GM12878 (cell line): Measurements from ENCODE around the gene MYT1. TPM values are rescaled to one million over a fixed set of nuclear protein-coding genes. Genes with fewer than 3 reads are reported as not detected.

ENCODE experiments used
- ATAC-seq: fragments of 200-7000 bp; cut with Tn5 transposase; 3 replicates; pipeline ENCODE4 v1.9.1; 2020; ENCODE audit warnings: mild to moderate bottlenecking, moderate library complexity
- BruUV-seq: library from RNA; stranded (reverse); fragments of 400-500 nt; replicated peaks from 2 replicates; lab custom pipeline; 2021; lab: Mats Ljungman, UMichigan
- CTCF ChIA-PET: fragments of 300-600 bp; sonication (Branson Sonifier 250); formaldehyde crosslinking; extraction: SDS; loops from one replicate; lab custom pipeline; 2021; ENCODE audit warnings: inconsistent platforms; lab: Yijun Ruan, JAX
- POLR2A ChIA-PET: fragments of 350-600 bp; formaldehyde crosslinking; extraction: SDS; loops from one replicate; lab custom pipeline; 2021; ENCODE audit warnings: inconsistent platforms; lab: Charles Lee
- RAD21 ChIA-PET: fragments of 300-600 bp; sonication (Branson Sonifier 250); formaldehyde crosslinking; loops from one replicate; lab custom pipeline; 2023; ENCODE audit warnings: antibody characterized with exemption; ENCODE audit not compliant: unreplicated experiment; lab: Charles Lee
- SMC1A ChIA-PET: fragments of 300-600 bp; sonication (Branson Sonifier 250); formaldehyde crosslinking; loops from one replicate; lab custom pipeline; 2023; ENCODE audit not compliant: unreplicated experiment, uncharacterized antibody; lab: Charles Lee
- DNase-seq: peaks from one replicate; pipeline ENCODE4 v3.0.0-alpha.2; 2011; ENCODE audit warnings: low read depth, low spot score
- FAIRE-seq: peaks from 3 replicates; lab custom pipeline; 2011; peaks lifted over from hg19 to GRCh38; lab: Jason Lieb, UNC
- H2AFZ ChIP-seq: 2 replicates; pipeline ENCODE4 v1.6.0; 2011; ENCODE audit warnings: low read depth, low read length, control low read depth; ENCODE audit not compliant: control insufficient read depth
- H3K27ac ChIP-seq: 2 replicates; pipeline ENCODE4 v1.5.1; 2011; ENCODE audit warnings: control low read depth; ENCODE audit not compliant: control insufficient read depth, insufficient read depth
- H3K27me3 ChIP-seq, 2 experiments: replicated peaks in 1 of 2; 2 replicates each; pipeline versions ENCODE4 v1.6.0 to v1.6.1; 2011; ENCODE audit warnings: low read length in 1 of 2; ENCODE audit not compliant: control insufficient read depth in 2 of 2, insufficient read depth in 2 of 2
- H3K36me3 ChIP-seq, 2 experiments: 2 replicates each; pipeline ENCODE4 v1.5.1; 2011; ENCODE audit warnings: low read length in 1 of 2; ENCODE audit not compliant: control insufficient read depth in 2 of 2, insufficient read depth in 2 of 2
- H3K4me1 ChIP-seq: 2 replicates; pipeline ENCODE4 v1.6.1; 2011; ENCODE audit warnings: mild to moderate bottlenecking, low read length, moderate library complexity, mixed read lengths; ENCODE audit not compliant: control insufficient read depth, insufficient read depth
- H3K4me2 ChIP-seq: 2 replicates; pipeline ENCODE4 v1.6.0; 2011; ENCODE audit warnings: control low read depth; ENCODE audit not compliant: control insufficient read depth, insufficient read depth
- H3K4me3 ChIP-seq: fragments of 200-600 bp; sonication (generic); 2 replicates; pipeline ENCODE4 v1.5.1; 2016
- H3K79me2 ChIP-seq: 2 replicates; pipeline ENCODE4 v1.6.0; 2011; ENCODE audit warnings: low read length; ENCODE audit not compliant: control insufficient read depth, insufficient read depth
- H3K9ac ChIP-seq: 2 replicates; pipeline ENCODE4 v1.8.0; 2011; ENCODE audit warnings: low read length, control low read depth, mixed read lengths; ENCODE audit not compliant: control insufficient read depth, insufficient read depth
- H3K9me3 ChIP-seq: replicated peaks from 3 replicates; pipeline ENCODE4 v1.5.1; 2011; ENCODE audit warnings: mild to moderate bottlenecking, low read length; ENCODE audit not compliant: control insufficient read depth, insufficient read depth
- H4K20me1 ChIP-seq: 2 replicates; pipeline ENCODE4 v1.6.0; 2011; ENCODE audit not compliant: control insufficient read depth, insufficient read depth
- ATF2 ChIP-seq: IDR thresholded peaks from 2 replicates; pipeline ENCODE4 v1.6.1; 2012; ENCODE audit warnings: low read length, inconsistent platforms
- CEBPB ChIP-seq, 2 experiments: fragments of 150-350 bp in 1 of 2; IDR thresholded peaks; 2 replicates each; pipeline ENCODE4 v1.6.1; 2012 to 2014; ENCODE audit warnings: low read depth in 2 of 2, low read length in 2 of 2, borderline replicate concordance in 1 of 2, inconsistent platforms in 1 of 2
- MEF2A ChIP-seq: IDR thresholded peaks from 2 replicates; pipeline ENCODE4 v1.6.1; 2011; ENCODE audit warnings: low read depth, mild to moderate bottlenecking, low read length, moderate library complexity; ENCODE audit not compliant: insufficient read depth
- MTA3 ChIP-seq: IDR thresholded peaks from 2 replicates; pipeline ENCODE4 v1.6.1; 2012; ENCODE audit warnings: low read length, inconsistent platforms, borderline replicate concordance
- NKRF ChIP-seq: fragments of 450-650 bp; conservative IDR thresholded peaks from 2 replicates; pipeline ENCODE4 v1.6.1; 2017; ENCODE audit warnings: mild to moderate bottlenecking, moderate library complexity
- PKNOX1 ChIP-seq: fragments of 450-650 bp; IDR thresholded peaks from 2 replicates; pipeline ENCODE4 v1.6.1; 2016; ENCODE audit warnings: mild to moderate bottlenecking
- POLR2A ChIP-seq: IDR thresholded peaks from 2 replicates; pipeline ENCODE4 v1.6.1; 2011; ENCODE audit warnings: low read depth, mild to moderate bottlenecking, low read length
- RBBP5 ChIP-seq: fragments of 200-600 bp; sonication (generic); conservative IDR thresholded peaks from 2 replicates; pipeline ENCODE4 v1.6.1; 2016
- SMAD5 ChIP-seq: IDR thresholded peaks from 2 replicates; pipeline ENCODE4 v1.6.1; 2016; ENCODE audit warnings: antibody characterized with exemption, low read depth
- SP1 ChIP-seq: IDR thresholded peaks from one replicate; pipeline ENCODE4 v1.6.1; 2011; ENCODE audit warnings: low read depth, low read length
- USF2 ChIP-seq: IDR thresholded peaks from 2 replicates; pipeline ENCODE4 v1.6.1; 2011; ENCODE audit warnings: low read depth, low read length, improper control_type of control experiment, borderline replicate concordance
- ZBTB11 ChIP-seq: fragments of 450-650 bp; formaldehyde crosslinking; IDR thresholded peaks from 2 replicates; pipeline ENCODE4 v1.5.0; 2022; ENCODE audit warnings: mild to moderate bottlenecking, missing genetic modification characterization
- ZNF622 ChIP-seq: fragments of 450-650 bp; IDR thresholded peaks from 2 replicates; pipeline ENCODE4 v1.6.1; 2017; ENCODE audit warnings: mild to moderate bottlenecking, inconsistent platforms
- WGBS: methylation state at CpG from one replicate; pipeline ENCODE4 v1.1.6; 2016; ENCODE audit warnings: low lambda C conversion rate; ENCODE audit not compliant: insufficient replicate concordance, insufficient coverage; ENCODE audit errors: missing lambda C conversion rate; 5-methylcytosine and 5-hydroxymethylcytosine counted together
- in situ Hi-C: fragments of 300-500 bp; cut with MboI; formaldehyde crosslinking; loops from 9 replicates; pipeline ENCODE4 v1.14.3; 2018; ENCODE audit warnings: mixed read lengths
- intact Hi-C: fragments of 100-400 bp; cut with micrococcal nuclease; formaldehyde crosslinking; loops from one replicate; pipeline ENCODE4 v1.14.2; 2022; ENCODE audit not compliant: unreplicated experiment
- polyA plus RNA-seq, 11 experiments: library from polyadenylated mRNA; depleted of rRNA in 4 of 11; unstranded in 6 of 11; stranded (reverse) in 5 of 11; fragments of >200 nt; fragmentation: Nextera tagmentation in 4 of 11; fragmentation: Illumina TruSeq in 1 of 11; extraction: Ambion mirVana in 4 of 11; extraction: Trizol in 1 of 11; gene quantifications; 1 replicate in 1 of 11; 2 replicates in 10 of 11; pipeline versions ENCODE4 v1.2.1 to v1.2.3, GENCODE V29; 2011 to 2016; ENCODE audit warnings: inconsistent platforms in 2 of 11, missing spikeins in 2 of 11, low read depth in 1 of 11
- total RNA-seq, 4 experiments: library from RNA; depleted of rRNA in 3 of 4; stranded (reverse); fragments of >200 nt in 3 of 4; fragmentation: Illumina TruSeq in 1 of 4; extraction: Trizol in 1 of 4; gene quantifications; 2 replicates each; pipeline versions ENCODE4 v1.2.1 to v1.2.3, GENCODE V29; 2013 to 2021

Gene MYT1
- total and polyA plus RNA-seq, 10 of the 15 experiments (the other 5 are each of a cell fraction or from before 2014, with no cell fraction given), result 0.01 to 0.10 TPM; not detected in 8

GRCh38 chr20:64148581-64148980 is 15.7 kb upstream of the MYT1 start:
- H2AFZ ChIP-seq, result no peak overlapping the region
- TF ChIP-seq ATF2 (no peak), SP1 (no peak), POLR2A (no peak), NKRF (no peak), ZBTB11 (no peak), USF2 (no peak), PKNOX1 (no peak), RBBP5 (no peak), MTA3 (no peak), MEF2A (no peak), ZNF622 (no peak), SMAD5 (no peak), CEBPB (IDR thresholded peaks at IDR 0.05; ENCODE audit: borderline replicate concordance in 1 of 2, low read depth in 2 of 2, low read length in 2 of 2) (no peak)
- 22% methylated on average over 5 of the region's 5 CpGs for WGBS
- H4K20me1 ChIP-seq, result no peaks in the 10 kb centered on the region
- no peaks in the 10 kb centered on the region for H3K27me3 ChIP-seq
- no TSS peak for BruUV-seq
- ChIA-PET POLR2A (no interaction called here), RAD21 (no interaction called here), CTCF (no interaction called here), SMC1A (no interaction called here)
- H3K27ac ChIP-seq, result no peak overlapping the region
- intact Hi-C loops, result no loop called here
- no peak overlapping the region for H3K9ac ChIP-seq
- peaks cover 5% of the 10 kb centered on the region; the same call in 2 of the 3 replicates for H3K9me3 ChIP-seq
- H3K4me2 ChIP-seq, result no peak overlapping the region
- no peaks in the 10 kb centered on the region for H3K79me2 ChIP-seq
- DNase-seq (no peak), FAIRE-seq (no peak), ATAC-seq (no peak)
- H3K4me1 ChIP-seq, result no peaks in the 10 kb centered on the region
- in situ Hi-C loops, result no loop called here
- no peak overlapping the region for H3K4me3 ChIP-seq
- H3K36me3 ChIP-seq, result no peaks in the 10 kb centered on the region
